Left ventricle myocardium superior (tissue), 1 donor: ENCODE measurements around the gene TMEM217. TPM values are rescaled to one million over a fixed set of nuclear protein-coding genes. Genes with fewer than 3 reads are reported as not detected.
A peak's percentile ranks its signal among the peaks of the same experiment; 100 is the strongest.
"Not testable (repeated sequence)": the region's sequence is repeated elsewhere in the genome, so short reads cannot be mapped to it uniquely, and the experiment has no call there.

Source experiments
- ATAC-seq: fragments of 200-7000 bp; cut with Tn5 transposase; one replicate; pipeline ENCODE4 v1.9.1; 2020; ENCODE audit warnings: mild to moderate bottlenecking, moderate library complexity
- DNase-seq: peaks from one replicate; pipeline ENCODE4 v3.0.0-alpha.2; 2020
- intact Hi-C: fragments of 100-400 bp; cut with micrococcal nuclease; formaldehyde crosslinking; loops from one replicate; pipeline ENCODE4 v1.11.0; 2022
- total RNA-seq: library from RNA; stranded (reverse); fragmentation: NEBNext Ultra II Directional; extraction: Animal tissue kit (Norgen Biotek cat#: 25700); gene quantifications from one replicate; pipeline ENCODE4 v1.2.1, GENCODE V29; 2021
- donor health status: DM: no; HTN: yes; CAD: no; lungs with severe emphysema.

The TMEM217 gene
- total RNA-seq, 1 donor from 2014 or later = not detected

- DNase-seq, intact Hi-C loops, ATAC-seq: not testable (repeated sequence)
Observed at GRCh38 chr6:37196451-37196850, 61.5 kb downstream of the TMEM217 start.

GRCh38 chr6:37194886-37195285 lies 63.1 kb downstream of the TMEM217 start:
- DNase-seq, intact Hi-C loops, ATAC-seq: not testable (repeated sequence)

DNA sequence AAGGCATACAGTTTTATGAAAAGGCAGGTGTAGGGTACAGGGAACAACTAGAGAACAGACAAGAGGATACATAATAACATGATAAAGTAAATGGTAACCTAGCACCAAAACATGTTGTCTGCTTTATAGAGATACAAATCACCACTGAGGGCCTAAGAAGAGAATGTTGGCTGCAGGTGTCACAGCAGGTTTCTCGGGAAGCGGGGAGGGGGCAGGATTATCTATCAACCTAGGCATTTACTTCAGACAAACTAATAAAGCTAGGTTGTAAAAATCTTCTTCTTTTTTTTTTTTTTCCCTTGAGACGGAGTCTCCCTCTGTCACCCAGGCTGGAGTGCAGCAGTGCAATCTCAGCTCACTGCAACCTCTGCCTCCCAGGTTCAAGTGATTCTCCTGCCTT lies 65.3 kb downstream of the TMEM217 start:
- intact Hi-C loops = no loop called here

GRCh38 chr6:37190159-37190535 lies 67.8 kb downstream of the TMEM217 start:
- intact Hi-C loops = no loop called here
- DNase-seq (no peak), ATAC-seq (no peak)

More for the DNA sequence above, 65.3 kb downstream of the TMEM217 start:
- DNase-seq (no peak), ATAC-seq (no peak)

- DNase-seq (no peak), ATAC-seq (no peak)
- intact Hi-C loops = no loop called here
Observed at GRCh38 chr6:37188962-37189510, 68.9 kb downstream of the TMEM217 start.

DNA sequence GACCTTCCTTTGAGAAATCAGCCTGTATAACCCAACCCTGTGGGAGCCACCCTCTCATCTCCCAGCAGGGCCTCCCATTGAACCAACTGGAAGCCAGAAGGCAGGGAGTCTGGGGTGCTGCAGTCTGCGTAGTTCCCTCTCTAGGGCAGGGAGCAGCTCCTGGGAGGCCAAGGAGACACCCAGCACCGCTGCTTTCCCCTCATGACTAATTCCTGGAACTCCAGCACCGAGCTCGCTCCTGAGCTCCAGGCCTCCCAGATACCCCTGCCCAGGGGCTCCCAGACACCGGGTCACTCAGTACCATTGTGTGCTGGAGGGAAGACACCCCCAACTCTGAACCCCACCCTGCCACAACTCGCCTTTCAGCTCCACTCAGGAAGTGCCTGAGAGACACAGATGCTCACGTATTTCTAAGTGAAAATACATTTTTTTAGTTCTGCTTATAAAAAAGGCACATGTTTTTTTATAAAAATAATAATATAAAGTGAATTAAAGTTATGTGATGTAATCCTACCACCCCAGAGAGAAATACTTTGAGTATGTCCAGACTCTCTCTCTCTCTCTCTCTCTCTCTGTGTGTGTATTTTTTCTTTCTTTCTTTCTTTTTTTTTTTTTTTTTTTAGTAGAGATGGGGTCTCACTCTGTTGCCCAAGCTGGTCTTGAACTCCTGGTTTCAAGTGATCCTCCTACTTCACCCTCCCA lies 70.5 kb downstream of the TMEM217 start:
- DNase-seq (no peak), ATAC-seq (peak; percentile 49)
- intact Hi-C loops = no loop called here

DNA sequence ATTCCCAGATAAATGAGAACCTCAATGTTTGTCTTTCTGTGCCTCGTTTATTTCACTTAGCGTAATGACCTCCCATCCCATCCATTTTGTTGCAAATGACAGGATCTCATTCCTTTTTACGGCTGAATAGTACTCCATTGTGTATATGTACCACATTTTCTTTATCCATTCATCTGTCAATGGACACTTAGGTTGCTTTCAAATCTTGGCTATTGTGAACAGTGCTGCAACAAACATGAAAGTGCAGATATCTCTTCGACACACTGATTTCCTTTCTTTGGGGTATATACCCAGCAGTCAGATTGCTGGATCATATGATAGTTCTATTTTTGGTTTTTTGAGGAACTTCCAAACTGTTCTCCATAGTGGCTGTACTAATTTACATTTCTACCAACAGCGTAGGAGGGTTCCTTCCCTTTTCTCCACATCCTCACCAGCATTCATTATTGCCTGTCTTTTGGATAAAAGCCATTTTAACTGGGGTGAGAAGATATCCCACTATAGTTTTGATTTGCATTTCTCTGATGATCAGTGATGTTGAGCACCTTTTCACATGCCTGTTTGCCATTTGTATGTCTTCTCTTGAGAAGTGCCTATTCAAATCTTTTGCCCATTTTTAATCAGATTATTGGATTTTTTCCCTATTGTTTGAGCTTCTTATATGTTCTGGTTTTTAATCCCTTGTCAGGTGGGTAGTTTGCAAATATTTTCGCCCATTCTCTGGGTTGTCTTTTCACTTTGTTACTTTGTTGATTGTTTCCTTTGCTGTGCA lies 71.8 kb downstream of the TMEM217 start:
- peak; percentile 42 for ATAC-seq
- intact Hi-C loops = not testable (repeated sequence)

DNA sequence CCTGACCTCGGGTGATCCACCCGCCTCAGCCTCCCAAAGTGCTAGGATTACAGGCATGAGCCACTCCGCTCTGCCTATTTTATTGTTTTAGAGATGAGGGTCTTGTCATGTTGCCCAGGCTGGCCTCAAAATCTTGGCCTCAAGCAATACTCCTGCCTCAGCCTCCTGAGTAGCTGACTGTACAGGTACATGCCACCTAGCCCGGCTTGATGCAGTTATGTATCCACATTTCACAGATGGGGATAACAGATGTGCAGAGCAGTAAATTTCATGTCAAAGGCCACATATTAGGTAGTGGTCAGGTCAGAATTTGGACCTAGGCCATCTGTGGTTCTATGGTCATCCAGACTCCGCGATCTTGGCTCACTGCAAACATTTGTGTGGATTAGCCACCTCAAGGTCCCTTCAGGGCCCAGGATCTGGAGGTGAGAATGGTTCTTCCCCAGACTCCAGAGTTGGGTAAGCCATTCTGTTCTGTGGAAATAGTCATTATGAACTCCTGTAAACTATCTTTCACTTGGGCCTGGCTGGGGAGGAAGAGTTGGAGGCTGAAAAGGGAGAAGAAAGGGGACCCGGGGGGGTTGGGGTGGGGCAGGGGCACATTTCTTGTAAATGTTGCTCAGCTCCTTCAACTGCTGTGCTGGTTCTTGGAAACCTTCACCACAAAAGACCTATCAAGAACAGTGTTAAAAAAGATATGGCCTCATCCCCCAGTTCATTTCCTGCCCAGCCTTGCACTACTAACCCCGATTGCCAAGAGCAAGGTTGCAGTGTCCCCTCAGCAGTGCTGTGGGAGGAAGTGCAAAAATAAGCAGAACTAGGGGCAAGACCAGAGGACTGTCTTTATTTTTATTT lies 75.0 kb downstream of the TMEM217 start:
- intact Hi-C loops = no loop called here
- ATAC-seq (peak; percentile 81), DNase-seq (no peak)

More for the DNA sequence above, 71.8 kb downstream of the TMEM217 start:
- not testable (repeated sequence) for DNase-seq

GRCh38 chr6:37180610-37181009 lies 77.3 kb downstream of the TMEM217 start:
- intact Hi-C loops, DNase-seq, ATAC-seq: not testable (repeated sequence)

GRCh38 chr6:37180075-37180474 lies 77.9 kb downstream of the TMEM217 start:
- no peak for ATAC-seq
- intact Hi-C loops = no loop called here
- DNase-seq = no peak

GRCh38 chr6:37177935-37178517 lies 79.9 kb downstream of the TMEM217 start:
- ATAC-seq = no peak
- DNase-seq = no peak
- intact Hi-C loops = no loop called here

DNA sequence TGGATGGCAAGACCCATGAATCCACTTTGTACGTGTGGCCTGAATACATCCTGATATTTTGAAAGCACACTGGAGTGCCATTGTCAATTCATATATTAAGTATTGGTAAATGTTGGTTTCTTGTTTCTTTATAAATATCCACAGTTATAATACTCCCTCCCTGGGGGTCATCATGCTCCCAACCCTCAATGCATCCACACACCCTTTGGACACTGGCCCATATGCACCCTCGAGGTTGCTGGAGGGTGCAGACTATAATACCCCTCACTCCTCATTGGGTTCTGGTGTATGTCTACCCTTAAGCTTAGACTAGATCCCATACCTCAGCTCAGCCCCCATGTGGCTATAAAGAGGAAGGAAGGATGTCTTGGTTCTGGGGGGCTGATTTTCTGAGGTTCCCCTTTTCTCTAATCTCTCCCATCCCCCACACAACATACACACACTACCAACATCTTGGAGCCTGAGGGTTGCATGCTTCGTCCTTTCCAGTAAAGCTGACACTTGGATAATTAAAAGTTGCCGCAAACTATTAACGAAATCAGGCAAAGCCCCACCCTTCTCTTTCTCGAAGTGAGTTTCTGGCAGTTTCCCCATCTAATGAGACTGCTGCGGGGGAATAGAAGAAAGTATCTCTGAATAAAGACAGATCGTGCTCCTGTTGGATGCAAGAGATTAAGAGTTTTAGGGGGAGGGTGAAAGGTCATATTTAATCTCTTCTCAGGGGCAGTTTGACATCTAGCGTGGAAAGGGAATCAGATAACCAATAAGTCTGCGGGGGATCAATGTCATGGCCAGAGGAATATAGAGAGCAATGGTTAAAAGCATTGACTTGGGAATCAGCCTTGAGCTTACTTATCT lies 80.6 kb downstream of the TMEM217 start:
- no peak for DNase-seq
- ATAC-seq = no peak
- intact Hi-C loops = no loop called here

GRCh38 chr6:37176268-37177076 lies 81.5 kb downstream of the TMEM217 start:
- intact Hi-C loops = no loop called here
- no peak for DNase-seq
- ATAC-seq = no peak

GRCh38 chr6:37175332-37176267 lies 82.3 kb downstream of the TMEM217 start:
- no peak for ATAC-seq
- no peak for DNase-seq
- intact Hi-C loops = no loop called here

- intact Hi-C loops = loop anchor here (5.0 kb wide), 1 partner anchor 117 kb away; no protein-coding TSS in a partner anchor
- DNase-seq (no peak), ATAC-seq (no peak)
Observed at GRCh38 chr6:37174515-37175331, 83.2 kb downstream of the TMEM217 start.
